Choroid plexus epithelial cell (primary cell): ENCODE data around the gene CD80.
"Not testable (repeated sequence)": the region's sequence is repeated elsewhere in the genome, so short reads cannot be mapped to it uniquely, and the experiment has no call there.

Experiments
- DNase-seq: peaks from one replicate; pipeline ENCODE4 v3.0.0-alpha.2; 2010; ENCODE audit warnings: low read depth
- H3K4me3 ChIP-seq: 2 replicates; pipeline ENCODE4 v1.5.1; 2011; ENCODE audit warnings: low read depth, mild to moderate bottlenecking, control low read depth, low read length, moderate library complexity
- CTCF ChIP-seq: conservative IDR thresholded peaks from 2 replicates; pipeline ENCODE4 v1.5.1; 2011; ENCODE audit warnings: low read depth, mild to moderate bottlenecking, control low read depth, inconsistent platforms, low read length, moderate library complexity

CD80 gene

GRCh38 chr3:119599558-119600174 lies 40.3 kb upstream of the CD80 start:
- TF ChIP-seq CTCF: no peak
- no peak for DNase-seq
- no peak overlapping the region for H3K4me3 ChIP-seq

DNA sequence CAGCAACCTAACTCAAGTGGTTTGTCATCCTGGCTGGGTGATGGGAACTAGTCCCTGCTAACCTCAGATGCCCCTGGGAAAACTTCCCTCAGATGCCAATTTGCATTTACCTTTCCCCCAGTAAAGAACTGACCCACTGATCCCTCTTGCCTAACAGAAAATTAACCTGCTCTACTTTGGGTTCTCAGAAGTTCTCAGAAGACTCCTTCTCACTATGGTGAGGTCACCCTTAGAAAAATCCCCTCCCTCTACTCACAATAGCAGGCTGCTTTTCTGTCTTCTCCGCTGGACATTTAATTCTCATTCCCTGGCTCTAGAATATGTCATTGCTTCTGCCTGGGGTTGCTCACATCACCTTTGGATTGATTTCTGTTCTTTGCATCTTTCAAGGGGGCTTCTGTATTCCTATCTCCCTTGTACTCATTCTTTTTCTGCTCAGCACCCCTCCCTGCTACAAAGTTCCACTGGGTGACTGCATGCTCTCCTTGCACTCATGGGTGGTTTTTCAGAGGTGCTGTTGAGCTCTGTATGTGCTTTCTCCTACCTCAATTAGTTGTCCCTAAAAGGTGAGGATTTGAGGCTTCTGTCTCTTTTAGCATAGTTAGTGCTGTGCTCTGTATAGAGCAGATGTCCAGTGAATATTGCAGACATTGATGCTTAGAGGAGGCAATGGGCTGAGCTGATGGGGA lies 39.1 kb upstream of the CD80 start:
- H3K4me3 ChIP-seq: no peak overlapping the region
- no peak for DNase-seq
- no peak for TF ChIP-seq CTCF

- H3K4me3 ChIP-seq: no peak within 1 kb of the TSS
- DNase-seq: no peak
- no peak for TF ChIP-seq CTCF
Observed at GRCh38 chr3:119597548-119598288, 38.3 kb upstream of the CD80 start, which contains the start of gene PLA1A. Gene PLA1A, plus strand, starts transcription at chr3:119597885. Its CDS starts 29 bp downstream, at chr3:119597914.

DNA sequence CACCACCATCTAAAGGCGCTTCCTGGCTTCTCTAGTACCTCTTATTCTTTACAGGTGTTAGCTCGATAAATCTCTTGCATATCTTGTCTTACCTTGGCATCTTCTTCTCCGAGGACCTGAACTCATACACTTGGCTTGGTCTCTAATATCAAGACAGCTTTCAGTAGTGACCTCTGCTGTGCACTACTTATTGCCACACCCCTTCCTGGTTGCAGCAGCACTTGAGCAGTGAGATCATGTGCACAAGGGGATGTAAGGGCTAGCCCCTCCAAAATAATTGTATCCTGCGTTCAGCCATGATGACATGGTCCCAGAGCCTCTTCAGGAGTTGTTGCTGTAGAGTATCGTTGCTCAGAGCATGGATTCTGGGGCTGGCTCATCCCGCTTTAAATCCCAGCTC lies 37.0 kb upstream of the CD80 start:
- DNase-seq: no peak
- no peak for TF ChIP-seq CTCF
- no peak overlapping the region for H3K4me3 ChIP-seq

GRCh38 chr3:119595639-119596334 lies 36.4 kb upstream of the CD80 start:
- TF ChIP-seq CTCF: no peak
- no peak overlapping the region for H3K4me3 ChIP-seq
- DNase-seq: no peak

GRCh38 chr3:119594929-119595328 lies 35.5 kb upstream of the CD80 start:
- H3K4me3 ChIP-seq, DNase-seq: not testable (repeated sequence)

DNA sequence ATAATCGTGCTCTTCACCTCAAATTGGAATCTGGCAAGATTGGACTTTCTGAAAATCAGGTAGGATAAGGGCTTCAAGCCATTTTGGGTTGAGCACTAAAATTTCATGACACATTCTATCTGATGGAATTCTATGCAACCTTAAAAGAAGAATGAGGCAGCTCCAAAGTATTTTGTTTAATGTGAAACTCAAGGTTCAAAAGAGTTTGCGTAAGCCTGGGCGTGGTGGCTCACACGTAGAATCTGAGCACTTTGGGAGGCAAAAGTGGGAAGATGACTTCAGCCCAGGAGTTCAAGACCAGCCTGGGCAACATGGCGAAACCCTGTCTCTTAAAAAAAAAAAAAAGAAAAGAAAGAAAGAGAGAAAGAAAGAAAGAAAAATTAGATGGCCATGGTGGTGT lies 34.7 kb upstream of the CD80 start:
- no peak for TF ChIP-seq CTCF
- H3K4me3 ChIP-seq: no peak overlapping the region
- no peak for DNase-seq
